HEK293 (cell line): Measurements from ENCODE around the gene SREBF1.

Experiments used
- CTCF ChIA-PET: fragments of 350-600 bp; formaldehyde crosslinking; extraction: SDS; loops from one replicate; lab custom pipeline; 2021; ENCODE audit warnings: antibody characterized with exemption; lab: Yijun Ruan, JAX
- POLR2A ChIA-PET: fragments of 300-600 bp; formaldehyde crosslinking; extraction: SDS; loops from one replicate; lab custom pipeline; 2020; ENCODE audit warnings: antibody characterized with exemption, inconsistent platforms; lab: Yijun Ruan, JAX
- H3K27ac ChIP-seq: fragments of 200-500 bp; sonication (Bioruptor generic); 2 replicates; pipeline ENCODE4 v1.5.1; 2014; ENCODE audit warnings: low read depth, low read length, control low read depth, inconsistent platforms; ENCODE audit errors: extremely low read depth
- H3K36me3 ChIP-seq, 2 experiments: fragments of 200-500 bp in 1 of 2; sonication (Bioruptor generic) in 1 of 2; 1 replicate in 1 of 2; 2 replicates in 1 of 2; pipeline ENCODE4 v1.5.1; 2014 to 2017; ENCODE audit warnings: inconsistent platforms in 2 of 2, low read length in 2 of 2; ENCODE audit not compliant: control insufficient read depth in 2 of 2, insufficient read depth in 1 of 2
- H3K4me1 ChIP-seq: fragments of 200-500 bp; sonication (Bioruptor generic); 2 replicates; pipeline ENCODE4 v1.5.1; 2014; ENCODE audit warnings: mild to moderate bottlenecking, low read length, inconsistent platforms; ENCODE audit not compliant: control insufficient read depth, insufficient read depth
- H3K4me3 ChIP-seq: 2 replicates; pipeline ENCODE4 v1.5.1; 2011; ENCODE audit warnings: low read depth, mild to moderate bottlenecking, control low read depth, low read length, moderate library complexity
- H3K9me3 ChIP-seq: fragments of 200-500 bp; sonication (Bioruptor generic); 2 replicates; pipeline ENCODE4 v1.5.1; 2014; ENCODE audit warnings: low read depth, low read length, inconsistent platforms; ENCODE audit not compliant: control insufficient read depth, insufficient read depth
- INSM2 ChIP-seq: fragments of 450-650 bp; formaldehyde crosslinking; IDR thresholded peaks from 2 replicates; pipeline ENCODE4 v1.5.1; 2016; ENCODE audit warnings: missing biosample characterization, missing genetic modification characterization
- SCRT2 ChIP-seq: fragments of 450-650 bp; formaldehyde crosslinking; IDR thresholded peaks from 2 replicates; pipeline ENCODE4 v1.5.1; 2016; ENCODE audit warnings: missing biosample characterization, missing genetic modification characterization
- TRIM28 ChIP-seq: IDR thresholded peaks from 2 replicates; pipeline ENCODE4 v1.6.1; 2011; ENCODE audit warnings: low read length, control low read depth, borderline replicate concordance
- ZBTB6 ChIP-seq: fragments of 450-650 bp; formaldehyde crosslinking; IDR thresholded peaks from 2 replicates; pipeline ENCODE4 v1.5.1; 2017; ENCODE audit warnings: missing biosample characterization, missing genetic modification characterization
- ZBTB8A ChIP-seq: fragments of 450-650 bp; formaldehyde crosslinking; IDR thresholded peaks from 2 replicates; pipeline ENCODE4 v1.5.1; 2016; ENCODE audit warnings: missing biosample characterization, missing genetic modification characterization
- ZNF280D ChIP-seq: fragments of 450-650 bp; formaldehyde crosslinking; IDR thresholded peaks from 2 replicates; pipeline ENCODE4 v1.5.1; 2016; ENCODE audit warnings: missing biosample characterization, missing genetic modification characterization
- ZNF488 ChIP-seq: fragments of 450-650 bp; formaldehyde crosslinking; IDR thresholded peaks from 2 replicates; pipeline ENCODE4 v1.5.1; 2016; ENCODE audit warnings: missing biosample characterization, missing genetic modification characterization
- ZNF580 ChIP-seq: fragments of 450-650 bp; formaldehyde crosslinking; IDR thresholded peaks from 2 replicates; pipeline ENCODE4 v1.5.1; 2016; ENCODE audit warnings: missing biosample characterization, missing genetic modification characterization
- ZNF747 ChIP-seq: fragments of 450-650 bp; formaldehyde crosslinking; IDR thresholded peaks from 2 replicates; pipeline ENCODE4 v1.5.1; 2016; ENCODE audit warnings: missing biosample characterization, missing genetic modification characterization

Gene SREBF1

GRCh38 chr17:17816831-17817551 lies 19.8 kb downstream of the SREBF1 start (continued):
- TF ChIP-seq ZNF488 (tag by site-specific recombination): no peak

GRCh38 chr17:17816240-17816814 lies 20.5 kb downstream of the SREBF1 start:
- Histone ChIP-seq H3K36me3 (peaks cover 3 to 64% of the 10 kb centered on the region in 2 experiments; a peak in 1 of 3 replicates), H3K4me1 (peaks cover 23% of the 10 kb centered on the region), H3K27ac (no peak overlapping the region), H3K4me3 (no peak overlapping the region), H3K9me3 (no peaks in the 10 kb centered on the region)
- POLR2A ChIA-PET: interaction anchor here (2.4 to 3.1 kb wide), 2 partner anchors 20 to 22 kb away, joined by 12 to 14 read pairs; partner anchors contain the start of gene SREBF1
- TF ChIP-seq ZNF747 (tag by site-specific recombination) (no peak), ZBTB6 (peak; percentile 57; the same call in 1 of the 2 replicates)
- CTCF ChIA-PET: interaction anchor here (1.0 kb wide), 1 partner anchor 44 kb away, joined by 3 read pairs; no protein-coding TSS in a partner anchor

GRCh38 chr17:17815436-17816200 lies 21.2 kb downstream of the SREBF1 start:
- Histone ChIP-seq H3K4me1 (peaks cover 23% of the 10 kb centered on the region), H3K36me3 (peaks cover 3 to 68% of the 10 kb centered on the region in 2 experiments; a peak in 1 of 3 replicates), H3K27ac (no peak overlapping the region), H3K9me3 (no peaks in the 10 kb centered on the region), H3K4me3 (no peak overlapping the region)
- ChIA-PET CTCF (no interaction called here), POLR2A (interaction anchor here (2.4 to 3.1 kb wide), 2 partner anchors 21 to 23 kb away, joined by 12 to 14 read pairs; partner anchors contain the start of gene SREBF1)
- no peak for TF ChIP-seq INSM2 (tag by site-specific recombination)
- TF ChIP-seq ZBTB8A (tag by site-specific recombination): no peak
- no peak for TF ChIP-seq SCRT2
- no peak for TF ChIP-seq TRIM28
- no peak for TF ChIP-seq ZNF280D (tag by site-specific recombination)
- no peak for TF ChIP-seq ZNF580 (tag by site-specific recombination)
